ENCODE results near the gene OR5T2.
"Not testable (repeated sequence)": the region's sequence is repeated elsewhere in the genome, so short reads cannot be mapped to it uniquely, and the experiment has no call there.

The OR5T2 gene

DNA sequence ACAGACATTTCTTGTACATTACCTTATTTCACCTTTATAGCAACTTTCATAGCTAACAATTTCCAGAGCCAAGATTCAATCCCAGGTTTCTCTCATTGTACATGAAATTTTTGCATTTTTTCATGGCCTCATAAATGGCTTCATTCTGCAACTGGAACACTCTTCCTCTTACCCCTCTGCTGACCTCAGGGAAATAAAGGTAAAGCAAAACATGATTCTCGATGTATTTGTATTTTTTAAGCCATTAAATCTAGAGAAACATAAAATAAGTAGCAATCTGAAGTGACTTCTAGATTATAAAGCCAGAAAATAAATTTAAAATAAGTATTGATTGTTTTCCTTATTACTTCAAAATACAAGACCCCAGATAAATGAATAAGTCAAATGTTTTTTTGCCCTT lies at the start of gene OR5T2:
Gene OR5T2, minus strand, starts transcription at position 101 of the 400 bp plus-strand sequence. CDS start 1,193 bp downstream, outside the sequence.
- DNase-seq = no peak

- no peak for DNase-seq
Measured at GRCh38 chr11:56273854-56274253, 39.8 kb upstream of the OR5T2 start, which contains the start of gene OR5T1. TSS of gene OR5T1 (plus strand) at chr11:56274154. CDS start at chr11:56275639, 1,485 bp downstream.

- no peak for DNase-seq
Measured at GRCh38 chr11:56271092-56271491, 37.0 kb upstream of the OR5T2 start.

GRCh38 chr11:56251954-56252353 lies 17.9 kb upstream of the OR5T2 start, which contains the start of gene OR5T3:
TSS of gene OR5T3 (plus strand) at chr11:56252254. CDS start at chr11:56252254, 0 bp downstream.
- no peak for DNase-seq

DNA sequence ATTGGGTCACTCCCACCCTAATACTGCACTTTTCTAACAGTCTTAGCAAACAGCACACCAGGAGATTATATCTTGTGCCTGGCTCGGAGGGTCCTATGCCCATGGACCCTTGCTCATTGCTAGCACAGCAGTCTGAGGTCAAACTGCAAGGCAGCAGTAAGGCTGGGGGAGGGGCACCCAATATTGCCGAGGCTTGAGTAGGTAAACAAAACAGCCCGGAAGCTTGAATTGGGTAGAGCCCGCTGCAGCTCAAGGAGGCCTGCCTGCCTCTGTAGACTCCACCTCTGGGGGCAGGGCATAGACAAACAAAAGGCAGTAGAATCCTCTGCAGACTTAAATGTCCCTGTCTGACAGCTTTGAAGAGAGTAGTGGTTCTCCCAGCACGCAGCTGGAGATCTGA lies 14.3 kb downstream of the OR5T2 start:
- not testable (repeated sequence) for DNase-seq

DNA sequence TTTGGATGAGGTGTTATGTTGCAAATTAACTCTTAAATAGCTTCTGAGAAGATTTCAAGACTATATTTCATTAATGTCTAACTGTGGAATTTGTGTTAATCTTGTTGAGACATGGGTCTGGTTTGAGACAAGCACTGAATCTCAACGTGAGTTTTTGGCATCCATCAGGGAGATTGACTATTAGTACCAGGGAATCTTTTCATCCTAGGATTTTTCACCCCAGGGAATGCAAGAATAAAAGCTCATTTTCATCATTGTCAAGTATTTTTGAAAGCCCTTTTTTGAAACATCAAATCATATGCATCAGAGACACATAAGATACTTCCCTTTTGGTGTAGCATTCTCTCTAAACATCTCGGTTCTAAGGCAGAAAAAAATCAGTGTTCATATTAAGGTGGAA lies 19.5 kb downstream of the OR5T2 start:
- DNase-seq = no peak

DNA sequence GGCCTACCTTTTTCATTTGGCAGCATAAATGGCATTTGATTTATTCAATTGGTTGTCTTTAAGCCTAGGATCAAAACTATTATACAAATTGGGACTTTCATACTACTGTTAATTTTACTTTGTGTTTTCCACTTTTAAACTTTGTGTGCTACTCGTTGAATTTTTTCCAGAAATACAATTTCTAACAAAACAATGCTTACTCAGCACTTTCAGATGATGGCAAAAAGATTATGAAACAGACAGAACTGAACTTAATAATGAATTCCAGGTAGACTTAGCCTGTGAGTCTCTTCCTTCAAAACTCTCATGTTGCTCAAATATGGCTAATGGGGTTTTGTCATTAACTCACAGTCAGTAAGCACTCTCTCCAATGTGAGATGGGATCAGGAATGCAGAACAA lies 26.3 kb downstream of the OR5T2 start:
- no peak for DNase-seq

DNA sequence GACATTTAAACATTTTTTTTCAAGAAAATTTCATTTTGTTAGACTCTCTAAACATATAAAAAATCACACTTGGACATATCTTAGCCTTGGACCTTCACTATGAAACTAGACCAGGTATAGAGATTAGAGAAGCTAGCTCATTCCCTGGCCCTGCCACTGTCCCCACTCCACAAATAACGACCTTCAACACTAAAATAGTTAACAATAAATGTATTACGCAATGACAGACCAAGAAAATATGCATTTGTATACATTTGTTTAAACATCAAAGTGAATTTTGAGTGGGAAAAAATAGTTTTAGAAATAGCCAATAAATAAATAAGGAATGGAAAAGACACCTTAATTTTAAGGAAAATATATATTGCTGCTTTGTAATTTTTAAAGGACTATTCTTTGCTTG lies 36.7 kb downstream of the OR5T2 start:
- no peak for DNase-seq

DNA sequence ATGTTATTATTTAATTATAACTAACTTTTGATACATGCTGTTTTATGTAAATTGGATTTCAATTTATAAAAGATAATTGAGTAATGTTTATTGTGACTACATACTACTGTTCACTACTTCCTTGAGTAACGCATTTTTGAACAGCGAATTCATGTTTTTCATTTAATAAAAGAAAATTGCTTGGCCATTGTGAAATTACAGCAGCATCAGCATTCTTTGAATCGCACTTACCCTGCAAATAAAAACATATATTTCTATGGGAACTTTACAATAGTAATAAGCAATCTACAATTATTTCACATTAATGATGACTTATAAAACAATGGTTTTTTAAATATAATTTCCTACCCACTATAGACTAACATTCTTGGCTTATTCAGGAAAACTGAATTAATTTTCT lies 37.4 kb downstream of the OR5T2 start:
- no peak for DNase-seq

DNA sequence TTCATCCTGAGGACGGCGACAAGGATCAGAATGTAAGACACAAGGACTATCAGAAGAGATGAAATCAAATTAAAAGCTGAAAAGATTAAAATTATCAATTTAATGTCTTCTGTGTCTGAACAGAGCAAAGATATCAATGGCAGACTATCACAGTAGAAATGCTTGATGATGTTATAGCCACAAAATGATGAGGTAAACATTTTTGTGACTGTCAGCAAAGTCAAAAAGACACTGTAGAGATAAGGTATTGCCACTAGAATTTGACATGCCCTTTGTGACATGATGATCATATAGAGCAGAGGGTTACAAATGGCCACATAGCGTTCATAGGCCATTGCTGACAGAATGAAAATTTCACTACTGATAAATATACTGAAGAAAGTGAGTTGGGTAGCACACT lies 45.5 kb downstream of the OR5T2 start:
- no peak for DNase-seq

GRCh38 chr11:56183459-56183858 lies 50.6 kb downstream of the OR5T2 start:
- no peak for DNase-seq

Measured in NCI-H1048 (cell line).